IMR-90 (cell line): ENCODE data around the gene SLC6A9. TPM values are rescaled to one million over a fixed set of nuclear protein-coding genes. Genes with fewer than 3 reads are reported as not detected.
A peak's percentile ranks its signal among the peaks of the same experiment; 100 is the strongest.

Source experiments
- ATAC-seq: fragments of 200-7000 bp; cut with Tn5 transposase; 2 replicates; pipeline ENCODE4 v1.9.1; 2020; ENCODE audit warnings: low read depth, mild to moderate bottlenecking, moderate library complexity
- BruUV-seq: library from RNA; stranded (reverse); fragments of 400-500 nt; replicated peaks from 2 replicates; lab custom pipeline; 2021; lab: Mats Ljungman, UMichigan
- CTCF ChIA-PET: fragments of 300-600 bp; formaldehyde crosslinking; extraction: SDS; loops from one replicate; lab custom pipeline; 2021; ENCODE audit warnings: antibody characterized with exemption; lab: Yijun Ruan, JAX
- POLR2A ChIA-PET: fragments of 300-600 bp; sonication (Branson Sonifier 250); formaldehyde crosslinking; loops from one replicate; lab custom pipeline; 2022; ENCODE audit warnings: antibody characterized with exemption; ENCODE audit not compliant: unreplicated experiment; lab: Charles Lee
- DNase-seq: peaks from one replicate; pipeline ENCODE4 v3.0.0; 2013
- H2AFZ ChIP-seq: replicated peaks from 2 replicates; pipeline ENCODE3; 2013; ENCODE audit warnings: low read length, mild to moderate bottlenecking; ENCODE audit not compliant: poor library complexity
- H2AK5ac ChIP-seq: 2 replicates; pipeline ENCODE4 v1.6.1; 2013; ENCODE audit warnings: low read depth, low read length, inconsistent platforms
- H2AK9ac ChIP-seq: replicated peaks from 2 replicates; pipeline ENCODE3; 2013; ENCODE audit warnings: mild to moderate bottlenecking, low read depth, low read length, moderate library complexity; ENCODE audit not compliant: poor library complexity
- H2BK120ac ChIP-seq: 2 replicates; pipeline ENCODE4 v1.6.1; 2013; ENCODE audit warnings: low read depth, low read length, inconsistent platforms
- H2BK15ac ChIP-seq: 3 replicates; pipeline ENCODE4 v1.6.1; 2013; ENCODE audit warnings: low read depth, low read length, inconsistent platforms
- H2BK20ac ChIP-seq: 2 replicates; pipeline ENCODE4 v1.6.1; 2013; ENCODE audit warnings: low read depth, mild to moderate bottlenecking, inconsistent platforms, low read length, moderate library complexity
- H2BK5ac ChIP-seq: 2 replicates; pipeline ENCODE4 v1.6.1; 2013; ENCODE audit warnings: mild to moderate bottlenecking, low read depth, low read length, inconsistent platforms; ENCODE audit not compliant: poor library complexity, severe bottlenecking
- H3K14ac ChIP-seq: replicated peaks from 2 replicates; pipeline ENCODE4 v1.6.1; 2013; ENCODE audit warnings: low read depth, low read length, inconsistent platforms
- H3K18ac ChIP-seq: 2 replicates; pipeline ENCODE4 v1.6.1; 2013; ENCODE audit warnings: low read depth, low read length, control low read depth
- H3K23ac ChIP-seq: 2 replicates; pipeline ENCODE4 v1.6.1; 2013; ENCODE audit warnings: low read depth, low read length, inconsistent platforms
- H3K27ac ChIP-seq: 2 replicates; pipeline ENCODE4 v1.5.1; 2013; ENCODE audit warnings: mild to moderate bottlenecking, control low read depth, low read length; ENCODE audit not compliant: insufficient read depth
- H3K27me3 ChIP-seq: 2 replicates; pipeline ENCODE4 v1.6.1; 2013; ENCODE audit warnings: low read length; ENCODE audit not compliant: control insufficient read depth, insufficient read depth
- H3K36me3 ChIP-seq: 2 replicates; pipeline ENCODE4 v1.6.1; 2013; ENCODE audit warnings: low read length, mixed read lengths; ENCODE audit not compliant: control insufficient read depth, insufficient read depth
- H3K4ac ChIP-seq: 2 replicates; pipeline ENCODE4 v1.6.1; 2013; ENCODE audit warnings: low read depth, low read length, inconsistent platforms
- H3K4me1 ChIP-seq: 2 replicates; pipeline ENCODE4 v1.6.1; 2013; ENCODE audit warnings: low read length, mixed read lengths; ENCODE audit not compliant: control insufficient read depth, insufficient read depth
- H3K4me2 ChIP-seq: 2 replicates; pipeline ENCODE4 v1.6.1; 2013; ENCODE audit warnings: low read depth, mild to moderate bottlenecking, control low read depth, low read length, moderate library complexity
- H3K4me3 ChIP-seq: 2 replicates; pipeline ENCODE4 v1.5.1; 2013; ENCODE audit warnings: low read depth, mild to moderate bottlenecking, control low read depth, low read length, moderate library complexity; ENCODE audit not compliant: insufficient read depth
- H3K56ac ChIP-seq: 2 replicates; pipeline ENCODE4 v1.6.1; 2013; ENCODE audit warnings: low read length, inconsistent platforms; ENCODE audit not compliant: insufficient read depth; ENCODE audit errors: extremely low read depth
- H3K79me1 ChIP-seq, 2 experiments: 2 replicates each; pipeline ENCODE4 v1.6.1; 2013; ENCODE audit warnings: low read length in 2 of 2, inconsistent platforms in 1 of 2, low read depth in 1 of 2
- H3K9ac ChIP-seq: 2 replicates; pipeline ENCODE4 v1.6.1; 2013; ENCODE audit warnings: low read depth, low read length, control low read depth
- H3K9me1 ChIP-seq: 2 replicates; pipeline ENCODE4 v1.6.1; 2013; ENCODE audit warnings: low read length, inconsistent platforms; ENCODE audit not compliant: insufficient read depth
- H3K9me3 ChIP-seq: 2 replicates; pipeline ENCODE4 v1.6.1; 2013; ENCODE audit warnings: low read length; ENCODE audit not compliant: control insufficient read depth, insufficient read depth
- H4K20me1 ChIP-seq: 2 replicates; pipeline ENCODE4 v1.6.1; 2013; ENCODE audit warnings: low read length, inconsistent platforms; ENCODE audit not compliant: insufficient read depth
- H4K5ac ChIP-seq: 2 replicates; pipeline ENCODE4 v1.6.1; 2013; ENCODE audit warnings: mild to moderate bottlenecking, low read depth, low read length, control low read depth
- H4K8ac ChIP-seq, 2 experiments: 2 replicates each; pipeline ENCODE4 v1.6.1; 2013; ENCODE audit warnings: low read depth in 2 of 2, low read length in 2 of 2, control low read depth in 1 of 2, inconsistent platforms in 1 of 2
- H4K91ac ChIP-seq: 2 replicates; pipeline ENCODE4 v1.6.1; 2013; ENCODE audit warnings: low read depth, low read length, inconsistent platforms; ENCODE audit not compliant: insufficient read depth
- BHLHE40 ChIP-seq: fragments of 150-350 bp; IDR thresholded peaks from 2 replicates; pipeline ENCODE4 v1.6.1; 2016; ENCODE audit warnings: mild to moderate bottlenecking, low read depth, low read length
- CEBPB ChIP-seq: IDR thresholded peaks from 2 replicates; pipeline ENCODE4 v1.6.1; 2012; ENCODE audit warnings: low read depth, low read length, improper control_type of control experiment
- CHD1 ChIP-seq: IDR thresholded peaks from 2 replicates; pipeline ENCODE4 v1.6.1; 2012; ENCODE audit warnings: low read depth, low read length, improper control_type of control experiment
- CTCF ChIP-seq: conservative IDR thresholded peaks from 2 replicates; pipeline ENCODE4 v1.5.1; 2012; ENCODE audit warnings: mild to moderate bottlenecking, low read depth, low read length, improper control_type of control experiment
- ELK1 ChIP-seq: fragments of 150-350 bp; IDR thresholded peaks from 2 replicates; pipeline ENCODE4 v1.6.1; 2016; ENCODE audit warnings: low read depth, mild to moderate bottlenecking, low read length, moderate library complexity, borderline replicate concordance
- FOS ChIP-seq: fragments of 150-350 bp; IDR thresholded peaks from 2 replicates; pipeline ENCODE4 v1.6.1; 2016; ENCODE audit warnings: low read depth, low read length
- MAFK ChIP-seq: IDR thresholded peaks from 2 replicates; pipeline ENCODE4 v1.6.1; 2012; ENCODE audit warnings: low read depth, low read length, improper control_type of control experiment
- MAZ ChIP-seq: IDR thresholded peaks from 2 replicates; pipeline ENCODE4 v1.6.1; 2012; ENCODE audit warnings: low read depth, mild to moderate bottlenecking, low read length, improper control_type of control experiment, moderate library complexity, borderline replicate concordance
- MXI1 ChIP-seq: IDR thresholded peaks from 2 replicates; pipeline ENCODE4 v1.6.1; 2012; ENCODE audit warnings: low read depth, mild to moderate bottlenecking, low read length, moderate library complexity, borderline replicate concordance
- POLR2A ChIP-seq: IDR thresholded peaks from 2 replicates; pipeline ENCODE4 v1.6.1; 2012; ENCODE audit warnings: mild to moderate bottlenecking, low read depth, low read length
- RAD21 ChIP-seq: IDR thresholded peaks from 2 replicates; pipeline ENCODE4 v1.6.1; 2012; ENCODE audit warnings: low read length, improper control_type of control experiment
- RCOR1 ChIP-seq: IDR thresholded peaks from 2 replicates; pipeline ENCODE4 v1.6.1; 2012; ENCODE audit warnings: mild to moderate bottlenecking, low read length, improper control_type of control experiment; ENCODE audit not compliant: insufficient replicate concordance
- SMC3 ChIP-seq: fragments of 150-350 bp; IDR thresholded peaks from 2 replicates; pipeline ENCODE4 v1.6.1; 2016; ENCODE audit warnings: low read depth, mild to moderate bottlenecking, antibody characterized with exemption, low read length, moderate library complexity
- WGBS, 2 experiments: methylation state at CpG; one replicate each; pipeline versions ENCODE4 v1.1.5 to v1.1.7; 2013; ENCODE audit warnings: missing lambda C conversion rate in 2 of 2; ENCODE audit not compliant: insufficient read length in 1 of 2; ENCODE audit errors: extremely low coverage in 2 of 2; 5-methylcytosine and 5-hydroxymethylcytosine counted together
- dilution Hi-C: fragments of 300-500 bp; cut with HindIII; formaldehyde crosslinking; loops from one replicate; pipeline ENCODE4 v1.14.3; 2018; ENCODE audit warnings: low sequenced_read_pairs; ENCODE audit not compliant: unreplicated experiment
- in situ Hi-C: fragments of 300-500 bp; cut with MboI; formaldehyde crosslinking; loops from 3 replicates; pipeline ENCODE4 v1.14.3; 2019; ENCODE audit warnings: low sequenced_read_pairs, inconsistent platforms, mixed read lengths
- intact Hi-C: fragments of 100-400 bp; cut with micrococcal nuclease; formaldehyde crosslinking; loops from 2 replicates; pipeline ENCODE4 v1.10.0; 2022
- polyA plus RNA-seq, 3 experiments: library from polyadenylated mRNA; depleted of rRNA; stranded (reverse); fragments of >200 nt; gene quantifications; 2 replicates each; pipeline ENCODE4 v1.2.3, GENCODE V29; 2012; ENCODE audit warnings: low replicate concordance in 1 of 3
- total RNA-seq: library from RNA; depleted of rRNA; stranded (reverse); fragments of >200 nt; gene quantifications from 2 replicates; pipeline ENCODE4 v1.2.3, GENCODE V29; 2012

Gene SLC6A9
- total and polyA plus RNA-seq, 2 of the 4 experiments (the other 2 are of a cell fraction), result 2.0 to 6.6 TPM

GRCh38 chr1:44015206-44015605 is 16.1 kb downstream of the SLC6A9 start (continued):
- no peak for TF ChIP-seq RCOR1
- no peak for TF ChIP-seq CHD1
- TF ChIP-seq MAZ, result no peak
- no peak for TF ChIP-seq MAFK

GRCh38 chr1:44014365-44015104 is 16.7 kb downstream of the SLC6A9 start:
- no TSS peak for BruUV-seq
- intact Hi-C loops (no loop called here), in situ Hi-C loops (loop anchor here (10.0 kb wide), 1 partner anchor 570 kb away; no protein-coding TSS in a partner anchor), dilution Hi-C loops (no loop called here)
- Histone ChIP-seq H4K8ac (no peak overlapping the region), H3K27ac (no peak overlapping the region), H2BK20ac (no peak overlapping the region), H2AK9ac (peak overlapping the region; percentile 9), H3K4me3 (no peak overlapping the region), H3K4me2 (no peak overlapping the region), H4K5ac (no peak overlapping the region), H3K14ac (no peak overlapping the region), H2AK5ac (no peak overlapping the region), H4K20me1 (no peaks in the 10 kb centered on the region), H3K27me3 (no peaks in the 10 kb centered on the region), H3K9me1 (no peaks in the 10 kb centered on the region), H4K91ac (no peak overlapping the region), H2AFZ (no peak overlapping the region), H3K4ac (no peak overlapping the region; the same call in 1 of the 2 replicates), H3K23ac (no peak overlapping the region), H3K56ac (no peak overlapping the region), H3K18ac (no peak overlapping the region), H3K79me1 (no peaks in the 10 kb centered on the region), H2BK15ac (no peak overlapping the region), H2BK120ac (no peak overlapping the region), H3K9ac (no peak overlapping the region), H3K4me1 (no peaks in the 10 kb centered on the region), H2BK5ac (no peak overlapping the region), H3K9me3 (no peaks in the 10 kb centered on the region), H3K36me3 (peaks cover 6% of the 10 kb centered on the region; the same call in 1 of the 2 replicates)
- WGBS, 2 experiments, result 72% methylated on average over 3 of the region's 8 CpGs; no CpG with 5 or more reads in 1 of the 2 experiments
- ATAC-seq (no peak), DNase-seq (no peak)
- ChIA-PET POLR2A (no interaction called here), CTCF (interaction anchor here (0.7 to 1.6 kb wide), 4 partner anchors 8 to 79 kb away, joined by 3 to 7 read pairs (median 3); no protein-coding TSS in a partner anchor)
- TF ChIP-seq CTCF, result no peak
- no peak for TF ChIP-seq MXI1
- no peak for TF ChIP-seq SMC3
- TF ChIP-seq MAZ, result no peak
- TF ChIP-seq CHD1, result no peak
- no peak for TF ChIP-seq RCOR1
- no peak for TF ChIP-seq CEBPB
- TF ChIP-seq ELK1, result no peak
- no peak for TF ChIP-seq BHLHE40
- no peak for TF ChIP-seq POLR2A
- no peak for TF ChIP-seq MAFK
- no peak for TF ChIP-seq RAD21
- no peak for TF ChIP-seq FOS
